GM23338 (cell line): ENCODE results near the gene POLE. TPM values are rescaled to one million over a fixed set of nuclear protein-coding genes. Genes with fewer than 3 reads are reported as not detected.

Source experiments
- ATAC-seq: fragments of 200-7000 bp; cut with Tn5 transposase; 3 replicates; pipeline ENCODE4 v1.9.1; 2020
- DNase-seq: peaks from one replicate; pipeline ENCODE4 v3.0.0-alpha.2; 2015; ENCODE audit warnings: low spot score
- H2AFZ ChIP-seq: fragments of 200-600 bp; sonication (generic); 2 replicates; pipeline ENCODE4 v1.8.0; 2016; ENCODE audit warnings: antibody characterized with exemption, mild to moderate bottlenecking, moderate library complexity
- H3F3A ChIP-seq: fragments of 200-600 bp; sonication (generic); replicated peaks from 2 replicates; pipeline ENCODE4 v1.8.0; 2017; ENCODE audit warnings: antibody characterized with exemption, mixed run types, low read depth
- H3K27ac ChIP-seq: fragments of 200-600 bp; sonication (generic); 2 replicates; pipeline ENCODE4 v1.6.1; 2016; ENCODE audit warnings: low read depth
- H3K27me3 ChIP-seq: fragments of 200-600 bp; sonication (generic); 2 replicates; pipeline ENCODE4 v1.8.0; 2016; ENCODE audit warnings: mild to moderate bottlenecking, mixed run types, moderate library complexity; ENCODE audit not compliant: insufficient read depth
- H3K36me3 ChIP-seq: fragments of 200-600 bp; sonication (generic); 2 replicates; pipeline ENCODE4 v1.8.0; 2016; ENCODE audit warnings: mild to moderate bottlenecking; ENCODE audit not compliant: insufficient read depth
- H3K4me1 ChIP-seq: fragments of 200-600 bp; sonication (generic); 2 replicates; pipeline ENCODE4 v1.8.0; 2016; ENCODE audit warnings: mild to moderate bottlenecking, moderate library complexity; ENCODE audit not compliant: insufficient read depth
- H3K4me2 ChIP-seq: fragments of 200-600 bp; sonication (generic); 2 replicates; pipeline ENCODE4 v1.7.1; 2017; ENCODE audit warnings: mixed run types
- H3K4me3 ChIP-seq: fragments of 200-600 bp; sonication (generic); 2 replicates; pipeline ENCODE4 v1.6.1; 2016; ENCODE audit warnings: mixed run types
- H3K79me2 ChIP-seq: fragments of 200-600 bp; sonication (generic); replicated peaks from 2 replicates; pipeline ENCODE4 v1.8.0; 2017; ENCODE audit warnings: mild to moderate bottlenecking; ENCODE audit not compliant: insufficient read depth
- H3K9me2 ChIP-seq: fragments of 200-600 bp; sonication (generic); 2 replicates; pipeline ENCODE4 v1.8.0; 2017; ENCODE audit not compliant: insufficient read depth
- H4K20me1 ChIP-seq: fragments of 200-600 bp; sonication (generic); replicated peaks from 2 replicates; pipeline ENCODE4 v1.8.0; 2017; ENCODE audit warnings: mild to moderate bottlenecking; ENCODE audit not compliant: insufficient read depth
- H3K27ac Mint-ChIP-seq: 2 replicates; pipeline ENCODE4 v1.8.0; 2020; ENCODE audit warnings: inconsistent platforms, mild to moderate bottlenecking, moderate library complexity, mixed read lengths
- H3K27me3 Mint-ChIP-seq: 3 replicates; pipeline ENCODE4 v1.8.0; 2022; ENCODE audit warnings: low read depth, mild to moderate bottlenecking, moderate library complexity, mixed read lengths, inconsistent platforms; ENCODE audit not compliant: insufficient read depth, poor library complexity
- H3K36me3 Mint-ChIP-seq: 3 replicates; pipeline ENCODE4 v1.8.0; 2021; ENCODE audit warnings: low read depth, mild to moderate bottlenecking, inconsistent platforms, moderate library complexity, mixed read lengths
- H3K4me1 Mint-ChIP-seq: 3 replicates; pipeline ENCODE4 v1.8.0; 2020; ENCODE audit warnings: mild to moderate bottlenecking, inconsistent platforms, mixed read lengths
- H3K4me3 Mint-ChIP-seq: 3 replicates; pipeline ENCODE4 v1.8.0; 2021; ENCODE audit warnings: moderate library complexity, mild to moderate bottlenecking, inconsistent platforms, mixed read lengths
- H3K9me3 Mint-ChIP-seq: 3 replicates; pipeline ENCODE4 v1.8.0; 2020; ENCODE audit warnings: moderate library complexity, mild to moderate bottlenecking, inconsistent platforms, mixed read lengths
- POLR2AphosphoS5 ChIP-seq: IDR thresholded peaks from 2 replicates; pipeline ENCODE4 v1.6.1; 2016; ENCODE audit warnings: antibody characterized with exemption, low read depth
- STAT1 ChIP-seq: IDR thresholded peaks from one replicate; pipeline ENCODE4 v1.6.1; 2016; ENCODE audit warnings: antibody characterized with exemption; ENCODE audit not compliant: unreplicated experiment
- ZNF114 ChIP-seq: fragments of 250-450 bp; sonication (Bioruptor Pico); IDR thresholded peaks from 2 replicates; pipeline ENCODE4 v1.5.0; 2020; ENCODE audit warnings: mild to moderate bottlenecking, moderate library complexity
- polyA plus RNA-seq: library from polyadenylated mRNA; unstranded; fragments of >200 nt; fragmentation: Nextera tagmentation; extraction: Ambion mirVana; gene quantifications from 2 replicates; pipeline ENCODE4 v1.2.1, GENCODE V29; 2016
- total RNA-seq: library from RNA; depleted of rRNA; stranded (reverse); fragments of >200 nt; shearing (Covaris generic); gene quantifications from 2 replicates; pipeline ENCODE4 v1.2.3, GENCODE V29; 2014
- TF ChIP-seq, protein P1 (sequence below): fragments of 250-450 bp; sonication (Bioruptor Pico); IDR thresholded peaks from 2 replicates; pipeline ENCODE4 v1.5.0; 2020; ENCODE audit warnings: mild to moderate bottlenecking, moderate library complexity
- TF ChIP-seq, protein P2 (sequence below): IDR thresholded peaks from one replicate; pipeline ENCODE4 v1.6.1; 2018; ENCODE audit warnings: antibody characterized with exemption; ENCODE audit not compliant: unreplicated experiment
- TF ChIP-seq, protein P3 (sequence below): IDR thresholded peaks from 2 replicates; pipeline ENCODE4 v1.6.1; 2016; ENCODE audit warnings: antibody characterized with exemption

POLE gene
- total and polyA plus RNA-seq, 2 experiments from 2014 or later: 33.6 to 125 TPM

DNA sequence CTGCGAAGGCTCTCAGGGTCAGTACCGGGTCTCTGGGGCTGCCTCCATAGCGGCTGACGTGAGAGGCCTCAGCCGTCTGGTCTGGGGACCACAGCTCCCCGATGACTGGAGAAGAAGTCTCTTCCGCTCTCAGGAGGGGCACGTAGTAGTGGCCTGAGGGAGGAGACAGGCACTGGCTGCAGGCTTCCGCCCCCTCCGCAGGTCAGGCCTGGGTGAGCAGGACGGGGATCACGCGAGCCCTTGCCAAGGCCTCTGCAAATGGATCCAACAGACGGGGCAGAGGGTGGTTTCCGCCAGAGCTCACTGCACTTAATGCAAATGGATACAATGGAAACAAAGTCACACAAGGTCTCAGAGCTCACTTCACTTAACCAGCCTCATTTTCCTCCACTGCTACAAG is 49.8 kb upstream of the POLE start (continued):
- TF ChIP-seq, protein P1, sequence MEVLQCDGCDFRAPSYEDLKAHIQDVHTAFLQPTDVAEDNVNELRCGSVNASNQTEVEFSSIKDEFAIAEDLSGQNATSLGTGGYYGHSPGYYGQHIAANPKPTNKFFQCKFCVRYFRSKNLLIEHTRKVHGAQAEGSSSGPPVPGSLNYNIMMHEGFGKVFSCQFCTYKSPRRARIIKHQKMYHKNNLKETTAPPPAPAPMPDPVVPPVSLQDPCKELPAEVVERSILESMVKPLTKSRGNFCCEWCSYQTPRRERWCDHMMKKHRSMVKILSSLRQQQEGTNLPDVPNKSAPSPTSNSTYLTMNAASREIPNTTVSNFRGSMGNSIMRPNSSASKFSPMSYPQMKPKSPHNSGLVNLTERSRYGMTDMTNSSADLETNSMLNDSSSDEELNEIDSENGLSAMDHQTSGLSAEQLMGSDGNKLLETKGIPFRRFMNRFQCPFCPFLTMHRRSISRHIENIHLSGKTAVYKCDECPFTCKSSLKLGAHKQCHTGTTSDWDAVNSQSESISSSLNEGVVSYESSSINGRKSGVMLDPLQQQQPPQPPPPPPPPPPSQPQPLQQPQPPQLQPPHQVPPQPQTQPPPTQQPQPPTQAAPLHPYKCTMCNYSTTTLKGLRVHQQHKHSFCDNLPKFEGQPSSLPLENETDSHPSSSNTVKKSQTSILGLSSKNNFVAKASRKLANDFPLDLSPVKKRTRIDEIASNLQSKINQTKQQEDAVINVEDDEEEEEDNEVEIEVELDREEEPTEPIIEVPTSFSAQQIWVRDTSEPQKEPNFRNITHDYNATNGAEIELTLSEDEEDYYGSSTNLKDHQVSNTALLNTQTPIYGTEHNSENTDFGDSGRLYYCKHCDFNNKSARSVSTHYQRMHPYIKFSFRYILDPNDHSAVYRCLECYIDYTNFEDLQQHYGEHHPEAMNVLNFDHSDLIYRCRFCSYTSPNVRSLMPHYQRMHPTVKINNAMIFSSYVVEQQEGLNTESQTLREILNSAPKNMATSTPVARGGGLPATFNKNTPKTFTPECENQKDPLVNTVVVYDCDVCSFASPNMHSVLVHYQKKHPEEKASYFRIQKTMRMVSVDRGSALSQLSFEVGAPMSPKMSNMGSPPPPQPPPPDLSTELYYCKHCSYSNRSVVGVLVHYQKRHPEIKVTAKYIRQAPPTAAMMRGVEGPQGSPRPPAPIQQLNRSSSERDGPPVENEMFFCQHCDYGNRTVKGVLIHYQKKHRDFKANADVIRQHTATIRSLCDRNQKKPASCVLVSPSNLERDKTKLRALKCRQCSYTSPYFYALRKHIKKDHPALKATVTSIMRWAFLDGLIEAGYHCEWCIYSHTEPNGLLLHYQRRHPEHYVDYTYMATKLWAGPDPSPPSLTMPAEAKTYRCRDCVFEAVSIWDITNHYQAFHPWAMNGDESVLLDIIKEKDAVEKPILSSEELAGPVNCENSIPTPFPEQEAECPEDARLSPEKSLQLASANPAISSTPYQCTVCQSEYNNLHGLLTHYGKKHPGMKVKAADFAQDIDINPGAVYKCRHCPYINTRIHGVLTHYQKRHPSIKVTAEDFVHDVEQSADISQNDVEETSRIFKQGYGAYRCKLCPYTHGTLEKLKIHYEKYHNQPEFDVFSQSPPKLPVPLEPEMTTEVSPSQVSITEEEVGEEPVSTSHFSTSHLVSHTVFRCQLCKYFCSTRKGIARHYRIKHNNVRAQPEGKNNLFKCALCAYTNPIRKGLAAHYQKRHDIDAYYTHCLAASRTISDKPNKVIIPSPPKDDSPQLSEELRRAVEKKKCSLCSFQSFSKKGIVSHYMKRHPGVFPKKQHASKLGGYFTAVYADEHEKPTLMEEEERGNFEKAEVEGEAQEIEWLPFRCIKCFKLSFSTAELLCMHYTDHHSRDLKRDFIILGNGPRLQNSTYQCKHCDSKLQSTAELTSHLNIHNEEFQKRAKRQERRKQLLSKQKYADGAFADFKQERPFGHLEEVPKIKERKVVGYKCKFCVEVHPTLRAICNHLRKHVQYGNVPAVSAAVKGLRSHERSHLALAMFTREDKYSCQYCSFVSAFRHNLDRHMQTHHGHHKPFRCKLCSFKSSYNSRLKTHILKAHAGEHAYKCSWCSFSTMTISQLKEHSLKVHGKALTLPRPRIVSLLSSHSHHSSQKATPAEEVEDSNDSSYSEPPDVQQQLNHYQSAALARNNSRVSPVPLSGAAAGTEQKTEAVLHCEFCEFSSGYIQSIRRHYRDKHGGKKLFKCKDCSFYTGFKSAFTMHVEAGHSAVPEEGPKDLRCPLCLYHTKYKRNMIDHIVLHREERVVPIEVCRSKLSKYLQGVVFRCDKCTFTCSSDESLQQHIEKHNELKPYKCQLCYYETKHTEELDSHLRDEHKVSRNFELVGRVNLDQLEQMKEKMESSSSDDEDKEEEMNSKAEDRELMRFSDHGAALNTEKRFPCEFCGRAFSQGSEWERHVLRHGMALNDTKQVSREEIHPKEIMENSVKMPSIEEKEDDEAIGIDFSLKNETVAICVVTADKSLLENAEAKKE (CRISPR knock-in tag): no peak
- TF ChIP-seq, protein P2, sequence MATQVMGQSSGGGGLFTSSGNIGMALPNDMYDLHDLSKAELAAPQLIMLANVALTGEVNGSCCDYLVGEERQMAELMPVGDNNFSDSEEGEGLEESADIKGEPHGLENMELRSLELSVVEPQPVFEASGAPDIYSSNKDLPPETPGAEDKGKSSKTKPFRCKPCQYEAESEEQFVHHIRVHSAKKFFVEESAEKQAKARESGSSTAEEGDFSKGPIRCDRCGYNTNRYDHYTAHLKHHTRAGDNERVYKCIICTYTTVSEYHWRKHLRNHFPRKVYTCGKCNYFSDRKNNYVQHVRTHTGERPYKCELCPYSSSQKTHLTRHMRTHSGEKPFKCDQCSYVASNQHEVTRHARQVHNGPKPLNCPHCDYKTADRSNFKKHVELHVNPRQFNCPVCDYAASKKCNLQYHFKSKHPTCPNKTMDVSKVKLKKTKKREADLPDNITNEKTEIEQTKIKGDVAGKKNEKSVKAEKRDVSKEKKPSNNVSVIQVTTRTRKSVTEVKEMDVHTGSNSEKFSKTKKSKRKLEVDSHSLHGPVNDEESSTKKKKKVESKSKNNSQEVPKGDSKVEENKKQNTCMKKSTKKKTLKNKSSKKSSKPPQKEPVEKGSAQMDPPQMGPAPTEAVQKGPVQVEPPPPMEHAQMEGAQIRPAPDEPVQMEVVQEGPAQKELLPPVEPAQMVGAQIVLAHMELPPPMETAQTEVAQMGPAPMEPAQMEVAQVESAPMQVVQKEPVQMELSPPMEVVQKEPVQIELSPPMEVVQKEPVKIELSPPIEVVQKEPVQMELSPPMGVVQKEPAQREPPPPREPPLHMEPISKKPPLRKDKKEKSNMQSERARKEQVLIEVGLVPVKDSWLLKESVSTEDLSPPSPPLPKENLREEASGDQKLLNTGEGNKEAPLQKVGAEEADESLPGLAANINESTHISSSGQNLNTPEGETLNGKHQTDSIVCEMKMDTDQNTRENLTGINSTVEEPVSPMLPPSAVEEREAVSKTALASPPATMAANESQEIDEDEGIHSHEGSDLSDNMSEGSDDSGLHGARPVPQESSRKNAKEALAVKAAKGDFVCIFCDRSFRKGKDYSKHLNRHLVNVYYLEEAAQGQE: no peak
- no peak for TF ChIP-seq POLR2AphosphoS5

DNA sequence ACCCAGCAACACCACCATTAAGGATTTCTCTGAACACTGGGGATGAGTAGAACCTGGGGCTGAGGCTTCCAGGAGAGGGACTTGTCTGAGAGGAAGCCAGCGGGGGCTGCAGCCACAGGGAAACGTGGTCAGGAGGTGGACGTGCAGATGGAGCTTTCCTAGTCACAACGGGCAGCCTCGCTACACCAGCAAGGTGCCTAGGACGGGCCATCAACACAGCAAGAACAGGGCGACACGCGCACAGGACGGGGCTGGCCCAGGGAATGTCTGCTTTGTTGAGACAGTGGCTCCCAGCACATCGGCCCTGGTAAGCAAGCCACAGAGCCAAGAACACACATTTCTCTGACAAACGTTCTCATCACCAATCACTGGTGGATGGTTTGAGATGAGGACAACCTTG is 49.2 kb upstream of the POLE start:
- Histone ChIP-seq H3K36me3 (peaks cover 30% of the 10 kb centered on the region), H4K20me1 (peaks cover 5% of the 10 kb centered on the region), H3K27ac (no peak overlapping the region), H3K4me1 (no peaks in the 10 kb centered on the region), H3K4me3 (no peak overlapping the region), H3K27me3 (no peaks in the 10 kb centered on the region), H3K79me2 (no peaks in the 10 kb centered on the region), H3K4me2 (no peak overlapping the region), H2AFZ (no peak overlapping the region), H3F3A (no peaks in the 10 kb centered on the region), H3K9me2 (no peaks in the 10 kb centered on the region)
- Mint-ChIP-seq H3K9me3 (no peaks in the 10 kb centered on the region; the same call in 2 of the 3 replicates), H3K36me3 (peaks cover 93% of the 10 kb centered on the region), H3K27me3 (peaks cover 13% of the 10 kb centered on the region), H3K27ac (no peak overlapping the region), H3K4me3 (no peak overlapping the region), H3K4me1 (no peaks in the 10 kb centered on the region; the same call in 2 of the 3 replicates)
- no peak for DNase-seq
- ATAC-seq: no peak
- TF ChIP-seq STAT1: no peak
- TF ChIP-seq, protein P3, sequence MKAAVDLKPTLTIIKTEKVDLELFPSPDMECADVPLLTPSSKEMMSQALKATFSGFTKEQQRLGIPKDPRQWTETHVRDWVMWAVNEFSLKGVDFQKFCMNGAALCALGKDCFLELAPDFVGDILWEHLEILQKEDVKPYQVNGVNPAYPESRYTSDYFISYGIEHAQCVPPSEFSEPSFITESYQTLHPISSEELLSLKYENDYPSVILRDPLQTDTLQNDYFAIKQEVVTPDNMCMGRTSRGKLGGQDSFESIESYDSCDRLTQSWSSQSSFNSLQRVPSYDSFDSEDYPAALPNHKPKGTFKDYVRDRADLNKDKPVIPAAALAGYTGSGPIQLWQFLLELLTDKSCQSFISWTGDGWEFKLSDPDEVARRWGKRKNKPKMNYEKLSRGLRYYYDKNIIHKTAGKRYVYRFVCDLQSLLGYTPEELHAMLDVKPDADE: no peak
- TF ChIP-seq ZNF114 (CRISPR knock-in tag): no peak
